Lower leg skin (tissue), 4 donors: Measurements from ENCODE around the gene SMPD2. TPM values are rescaled to one million over a fixed set of nuclear protein-coding genes. Genes with fewer than 3 reads are reported as not detected.

Source experiments
- DNase-seq, 2 donors: peaks; one replicate each; pipeline ENCODE4 v3.0.0-alpha.2; 2019; ENCODE audit warnings: low spot score in 2 of 2
- H3K4me3 ChIP-seq: fragments of 200-600 bp; sonication (generic); 2 replicates; pipeline ENCODE4 v1.5.1; 2017; ENCODE audit warnings: mild to moderate bottlenecking, low read depth; ENCODE audit not compliant: poor library complexity, severe bottlenecking
- CTCF ChIP-seq, 3 donors: fragments of 450-650 bp; IDR thresholded peaks; one replicate each; pipeline ENCODE4 v1.5.1; 2016; ENCODE audit warnings: antibody characterized with exemption in 3 of 3, mild to moderate bottlenecking in 3 of 3, moderate library complexity in 2 of 3
- POLR2A ChIP-seq, 2 donors: fragments of 450-650 bp; IDR thresholded peaks; one replicate each; pipeline ENCODE4 v1.6.1; 2016 to 2017; ENCODE audit warnings: antibody characterized with exemption in 2 of 2, mild to moderate bottlenecking in 1 of 2, moderate library complexity in 1 of 2
- WGBS, 2 donors: methylation state at CpG; one replicate each; pipeline ENCODE4 v1.1.5; 2018; 5-methylcytosine and 5-hydroxymethylcytosine counted together
- intact Hi-C: fragments of 100-400 bp; cut with DNase I; formaldehyde crosslinking; loops from one replicate; pipeline ENCODE4 v1.15.0; 2023; ENCODE audit warnings: low total_unique reads
- total RNA-seq, 4 donors: library from RNA; depleted of rRNA; stranded (reverse); fragments of >200 nt; gene quantifications; one replicate each; pipeline ENCODE4 v1.1.0, GENCODE V29; 2016

SMPD2 gene
- total RNA-seq, 4 donors from 2014 or later: 17.4 to 24.9 (median 20.8) TPM

- intact Hi-C loops: no loop called here
- DNase-seq: no peak
- TF ChIP-seq CTCF (IDR thresholded peaks at IDR 0.05): no peak
- no peak for TF ChIP-seq POLR2A (IDR thresholded peaks at IDR 0.05)
- 85 to 93% methylated on average over 1 of the region's 1 CpG for WGBS, 2 donors
- no peak overlapping the region for H3K4me3 ChIP-seq
Measured at GRCh38 chr6:109486068-109486467, 45.5 kb downstream of the SMPD2 start.

- intact Hi-C loops: no loop called here
- TF ChIP-seq CTCF (IDR thresholded peaks at IDR 0.05) (no peak), POLR2A (IDR thresholded peaks at IDR 0.05) (no peak)
- no peak for DNase-seq
- H3K4me3 ChIP-seq: no peak overlapping the region
Measured at GRCh38 chr6:109488001-109488400, 47.5 kb downstream of the SMPD2 start.

GRCh38 chr6:109490713-109491112, 50.2 kb downstream of the SMPD2 start:
- intact Hi-C loops: no loop called here
- 69 to 84% methylated on average over 2 of the region's 2 CpGs for WGBS, 2 donors
- no peak overlapping the region for H3K4me3 ChIP-seq
- DNase-seq: no peak
- TF ChIP-seq POLR2A (IDR thresholded peaks at IDR 0.05): no peak
- TF ChIP-seq CTCF (IDR thresholded peaks at IDR 0.05): no peak

- no peak overlapping the region for H3K4me3 ChIP-seq
- intact Hi-C loops: no loop called here
- no peak for DNase-seq
- TF ChIP-seq CTCF (IDR thresholded peaks at IDR 0.05) (no peak), POLR2A (IDR thresholded peaks at IDR 0.05) (no peak)
- WGBS, 2 donors: 70 to 71% methylated on average over 5 of the region's 5 CpGs
Measured at GRCh38 chr6:109491207-109491938, 50.8 kb downstream of the SMPD2 start.

Other genes starting within 250 kb of the SMPD2 start
- 100 to 1,000 TPM; 136 to 179 (median 147) TPM for gene CD164, start 58.3 kb upstream of the SMPD2 start, total RNA-seq
- gene PPIL6, start 96 bp upstream of the SMPD2 start, total RNA-seq: 1 to 10 TPM; 1.5 to 9.1 (median 2.3) TPM
- 10 to 100 TPM; 17.9 to 29.5 (median 27.3) TPM for gene MICAL1, start 15.0 kb downstream of the SMPD2 start, total RNA-seq
- 10 to 100 TPM in 2 of 4 donors, 1 to 10 TPM in 2; 8.4 to 11.8 (median 10.1) TPM for gene ZBTB24, start 42.5 kb downstream of the SMPD2 start, total RNA-seq